K562 (cell line): ENCODE measurements around the gene SSU72. TPM values are rescaled to one million over a fixed set of nuclear protein-coding genes. Genes with fewer than 3 reads are reported as not detected.

Source experiments
- ARID4B ChIP-seq: sonication (generic); formaldehyde crosslinking; IDR thresholded peaks from 2 replicates; pipeline ENCODE4 v1.8.0; 2022; ENCODE audit warnings: mild to moderate bottlenecking, missing genetic modification reagents
- EWSR1 ChIP-seq: fragments of 450-650 bp; IDR thresholded peaks from 2 replicates; pipeline ENCODE4 v1.6.1; 2018; ENCODE audit warnings: borderline replicate concordance, mild to moderate bottlenecking, low read depth, moderate library complexity; ENCODE audit not compliant: partially characterized antibody
- POLR2G ChIP-seq: fragments of 200-400 bp; formaldehyde crosslinking; IDR thresholded peaks from 2 replicates; pipeline ENCODE4 v1.6.1; 2017; ENCODE audit warnings: low read depth, mild to moderate bottlenecking, antibody characterized with exemption, low read length, moderate library complexity
- PTTG1 ChIP-seq: fragments of 450-650 bp; IDR thresholded peaks from 2 replicates; pipeline ENCODE4 v1.6.1; 2016; ENCODE audit warnings: low read depth, mild to moderate bottlenecking, missing genetic modification characterization, missing compliant biosample characterization
- RBBP5 ChIP-seq: fragments of 200-600 bp; sonication (generic); IDR thresholded peaks from 2 replicates; pipeline ENCODE4 v1.6.1; 2012; ENCODE audit warnings: borderline replicate concordance, mild to moderate bottlenecking, low read length, control low read depth, inconsistent platforms; ENCODE audit not compliant: insufficient read depth, poor library complexity, severe bottlenecking
- RUNX1 ChIP-seq: sonication (generic); IDR thresholded peaks from 2 replicates; pipeline ENCODE4 v1.6.1; 2016; ENCODE audit warnings: antibody characterized with exemption, low read depth
- SRSF7 ChIP-seq: fragments of 200-400 bp; formaldehyde crosslinking; optimal IDR thresholded peaks from 2 replicates; pipeline ENCODE3; 2017; ENCODE audit warnings: mild to moderate bottlenecking, low read depth, low read length
- ZBTB9 ChIP-seq: fragments of 450-650 bp; formaldehyde crosslinking; IDR thresholded peaks from 2 replicates; pipeline ENCODE4 v1.4.0; 2020; ENCODE audit warnings: mild to moderate bottlenecking, moderate library complexity
- ZNF436 ChIP-seq: fragments of 250-450, 450-650 bp; sonication (Bioruptor Pico); formaldehyde crosslinking; IDR thresholded peaks from 2 replicates; pipeline ENCODE4 v1.7.0; 2020; ENCODE audit warnings: mild to moderate bottlenecking
- ZNF518B ChIP-seq: fragments of 250-450 bp; sonication (Bioruptor Pico); IDR thresholded peaks from 2 replicates; pipeline ENCODE4 v1.5.0; 2021; ENCODE audit warnings: mild to moderate bottlenecking, moderate library complexity
- ZNF780A ChIP-seq: fragments of 250-450 bp; sonication (Bioruptor Pico); IDR thresholded peaks from 2 replicates; pipeline ENCODE4 v1.5.0; 2021; ENCODE audit warnings: mild to moderate bottlenecking
- polyA plus RNA-seq, 8 experiments: library from polyadenylated mRNA; depleted of rRNA in 4 of 8; stranded (reverse) in 5 of 8; unstranded in 3 of 8; fragments of >200 nt; fragmentation: Nextera tagmentation in 2 of 8; fragmentation: Illumina TruSeq in 1 of 8; extraction: Ambion mirVana in 2 of 8; extraction: Trizol in 1 of 8; gene quantifications; 2 replicates each; pipeline versions ENCODE4 v1.2.1 to v1.2.3, GENCODE V29; 2011 to 2014; ENCODE audit warnings: inconsistent platforms in 1 of 8, missing spikeins in 1 of 8
- total RNA-seq, 7 experiments: library from RNA; depleted of rRNA in 6 of 7; stranded (reverse); fragments of >200 nt in 6 of 7; fragmentation: Illumina TruSeq in 2 of 7; extraction: Trizol in 2 of 7; gene quantifications; 2 replicates each; pipeline versions ENCODE4 v1.2.1 to v1.2.3, GENCODE V29; 2011 to 2021; ENCODE audit warnings: low replicate concordance in 1 of 7
- TF ChIP-seq, protein P1 (sequence below): fragments of 250-450 bp; sonication (Bioruptor Pico); IDR thresholded peaks from 2 replicates; pipeline ENCODE4 v1.8.0; 2022; ENCODE audit warnings: moderate library complexity, mild to moderate bottlenecking, inconsistent platforms
- TF ChIP-seq, protein P2 (sequence below): conservative IDR thresholded peaks from 2 replicates; pipeline ENCODE4 v1.6.1; 2011; ENCODE audit warnings: low read depth, mild to moderate bottlenecking, low read length; ENCODE audit not compliant: control insufficient read depth

SSU72 gene
- total and polyA plus RNA-seq, 9 of the 15 experiments (the other 6 are each of a cell fraction or from before 2014, with no cell fraction given), result 70.8 to 201 (median 94.6) TPM

DNA sequence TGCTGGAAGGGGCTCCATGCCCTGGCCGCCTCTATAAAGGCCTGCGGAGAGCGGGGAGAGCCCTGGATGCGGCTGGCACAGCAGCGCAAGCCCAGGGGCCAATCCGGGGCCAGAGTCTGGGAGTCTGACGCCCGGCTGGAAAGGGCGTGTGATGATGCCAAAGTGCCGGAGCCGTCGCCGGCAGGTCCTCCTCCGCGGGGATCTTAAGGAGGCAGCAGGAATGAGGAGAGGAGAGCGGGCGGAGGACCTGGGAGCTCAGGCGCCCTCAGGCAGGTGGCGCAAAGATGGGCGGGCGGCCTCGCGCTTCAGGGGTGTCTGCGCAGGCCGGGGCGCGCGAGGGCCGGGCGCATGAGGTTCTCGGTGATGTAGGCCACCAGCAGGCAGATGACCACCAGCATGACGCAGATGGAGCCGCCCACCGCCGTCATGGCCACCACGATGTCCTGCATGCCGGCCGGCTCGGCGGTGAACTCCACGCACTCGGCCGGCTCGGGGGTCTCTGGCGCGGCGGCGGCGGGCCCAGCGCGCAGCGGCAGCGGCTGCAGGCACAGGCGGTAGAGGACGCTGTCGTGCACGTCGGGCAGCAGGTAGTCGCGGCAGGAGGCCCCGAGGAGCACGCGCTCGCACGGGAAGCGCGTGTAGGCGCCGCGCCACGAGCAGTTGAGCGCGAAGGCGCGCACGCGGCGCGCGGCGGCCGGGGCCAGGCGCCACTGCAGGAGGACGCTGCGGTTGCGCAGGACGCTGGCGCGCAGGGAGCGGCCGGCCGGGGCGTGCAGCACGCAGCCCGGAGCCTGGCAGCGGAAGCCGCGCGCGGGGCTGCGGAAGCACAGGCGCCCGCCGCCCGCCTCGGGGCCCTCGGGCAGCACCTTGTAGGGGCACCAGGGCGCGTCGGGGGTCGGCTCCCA lies 24.6 kb upstream of the SSU72 start (continued):
- TF ChIP-seq ZNF518B (CRISPR knock-in tag) (no peak), ZNF436 (CRISPR knock-in tag) (no peak), EWSR1 (no peak), PTTG1 (tag) (no peak), ARID4B (CRISPR knock-in tag) (0 out of 2 replicates have a peak, but pooled peaks have one; percentile 61), RUNX1 (no peak), SRSF7 (no peak), RBBP5 (no peak), POLR2G (peak; percentile 56), ZBTB9 (CRISPR knock-in tag) (0 out of 2 replicates have a peak, but pooled peaks have one; percentile 52), ZNF780A (CRISPR knock-in tag) (no peak)
- TF ChIP-seq, protein P1, sequence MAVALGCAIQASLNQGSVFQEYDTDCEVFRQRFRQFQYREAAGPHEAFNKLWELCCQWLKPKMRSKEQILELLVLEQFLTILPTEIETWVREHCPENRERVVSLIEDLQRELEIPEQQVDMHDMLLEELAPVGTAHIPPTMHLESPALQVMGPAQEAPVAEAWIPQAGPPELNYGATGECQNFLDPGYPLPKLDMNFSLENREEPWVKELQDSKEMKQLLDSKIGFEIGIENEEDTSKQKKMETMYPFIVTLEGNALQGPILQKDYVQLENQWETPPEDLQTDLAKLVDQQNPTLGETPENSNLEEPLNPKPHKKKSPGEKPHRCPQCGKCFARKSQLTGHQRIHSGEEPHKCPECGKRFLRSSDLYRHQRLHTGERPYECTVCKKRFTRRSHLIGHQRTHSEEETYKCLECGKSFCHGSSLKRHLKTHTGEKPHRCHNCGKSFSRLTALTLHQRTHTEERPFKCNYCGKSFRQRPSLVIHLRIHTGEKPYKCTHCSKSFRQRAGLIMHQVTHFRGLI (CRISPR knock-in tag), result no peak
- TF ChIP-seq, protein P2, sequence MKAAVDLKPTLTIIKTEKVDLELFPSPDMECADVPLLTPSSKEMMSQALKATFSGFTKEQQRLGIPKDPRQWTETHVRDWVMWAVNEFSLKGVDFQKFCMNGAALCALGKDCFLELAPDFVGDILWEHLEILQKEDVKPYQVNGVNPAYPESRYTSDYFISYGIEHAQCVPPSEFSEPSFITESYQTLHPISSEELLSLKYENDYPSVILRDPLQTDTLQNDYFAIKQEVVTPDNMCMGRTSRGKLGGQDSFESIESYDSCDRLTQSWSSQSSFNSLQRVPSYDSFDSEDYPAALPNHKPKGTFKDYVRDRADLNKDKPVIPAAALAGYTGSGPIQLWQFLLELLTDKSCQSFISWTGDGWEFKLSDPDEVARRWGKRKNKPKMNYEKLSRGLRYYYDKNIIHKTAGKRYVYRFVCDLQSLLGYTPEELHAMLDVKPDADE, result no peak
